Retinal pigment epithelial cell (primary cell): ENCODE data around the gene CXCR6.

Experiments
- DNase-seq: peaks from one replicate; pipeline ENCODE4 v3.0.0-alpha.2; 2010; ENCODE audit warnings: low read depth
- H3K4me3 ChIP-seq: 2 replicates; pipeline ENCODE4 v1.5.1; 2011; ENCODE audit warnings: mild to moderate bottlenecking, low read length, control low read depth, moderate library complexity
- TF ChIP-seq, protein P1 (sequence below): conservative IDR thresholded peaks from 2 replicates; pipeline ENCODE4 v1.5.1; 2011; ENCODE audit warnings: low read depth, low read length, control low read depth, inconsistent platforms

CXCR6 gene

DNA sequence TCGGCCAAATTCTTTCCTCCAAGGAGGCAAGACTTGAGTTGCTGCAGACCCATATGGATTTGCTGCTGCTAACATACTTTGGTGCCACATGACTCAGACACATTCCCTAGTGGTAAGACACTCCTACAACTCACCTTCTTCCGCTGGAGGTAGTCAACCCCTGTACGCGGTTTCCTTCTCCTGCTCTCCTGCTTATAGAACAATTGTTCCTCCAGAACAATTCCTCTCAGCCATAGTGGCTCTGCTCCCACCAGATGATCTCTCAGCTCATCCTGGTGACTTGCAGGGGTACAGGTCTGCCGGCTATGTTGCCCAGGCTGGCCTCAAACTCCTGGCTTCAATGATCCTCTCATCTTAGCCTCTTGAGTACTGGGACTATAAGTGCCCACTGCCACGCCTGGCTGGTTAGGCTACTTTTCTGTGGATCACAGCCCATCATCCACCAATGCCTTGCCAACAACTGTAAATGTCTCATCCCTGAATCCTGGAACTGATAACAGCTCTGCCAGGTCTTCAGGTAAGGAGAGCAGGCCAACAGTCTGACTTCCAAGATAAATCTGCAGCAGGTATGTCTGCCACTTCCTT is 2.4 kb upstream of the CXCR6 start:
- TF ChIP-seq, protein P1, sequence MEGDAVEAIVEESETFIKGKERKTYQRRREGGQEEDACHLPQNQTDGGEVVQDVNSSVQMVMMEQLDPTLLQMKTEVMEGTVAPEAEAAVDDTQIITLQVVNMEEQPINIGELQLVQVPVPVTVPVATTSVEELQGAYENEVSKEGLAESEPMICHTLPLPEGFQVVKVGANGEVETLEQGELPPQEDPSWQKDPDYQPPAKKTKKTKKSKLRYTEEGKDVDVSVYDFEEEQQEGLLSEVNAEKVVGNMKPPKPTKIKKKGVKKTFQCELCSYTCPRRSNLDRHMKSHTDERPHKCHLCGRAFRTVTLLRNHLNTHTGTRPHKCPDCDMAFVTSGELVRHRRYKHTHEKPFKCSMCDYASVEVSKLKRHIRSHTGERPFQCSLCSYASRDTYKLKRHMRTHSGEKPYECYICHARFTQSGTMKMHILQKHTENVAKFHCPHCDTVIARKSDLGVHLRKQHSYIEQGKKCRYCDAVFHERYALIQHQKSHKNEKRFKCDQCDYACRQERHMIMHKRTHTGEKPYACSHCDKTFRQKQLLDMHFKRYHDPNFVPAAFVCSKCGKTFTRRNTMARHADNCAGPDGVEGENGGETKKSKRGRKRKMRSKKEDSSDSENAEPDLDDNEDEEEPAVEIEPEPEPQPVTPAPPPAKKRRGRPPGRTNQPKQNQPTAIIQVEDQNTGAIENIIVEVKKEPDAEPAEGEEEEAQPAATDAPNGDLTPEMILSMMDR: no peak
- H3K4me3 ChIP-seq: no peak overlapping the region
- DNase-seq: no peak

DNA sequence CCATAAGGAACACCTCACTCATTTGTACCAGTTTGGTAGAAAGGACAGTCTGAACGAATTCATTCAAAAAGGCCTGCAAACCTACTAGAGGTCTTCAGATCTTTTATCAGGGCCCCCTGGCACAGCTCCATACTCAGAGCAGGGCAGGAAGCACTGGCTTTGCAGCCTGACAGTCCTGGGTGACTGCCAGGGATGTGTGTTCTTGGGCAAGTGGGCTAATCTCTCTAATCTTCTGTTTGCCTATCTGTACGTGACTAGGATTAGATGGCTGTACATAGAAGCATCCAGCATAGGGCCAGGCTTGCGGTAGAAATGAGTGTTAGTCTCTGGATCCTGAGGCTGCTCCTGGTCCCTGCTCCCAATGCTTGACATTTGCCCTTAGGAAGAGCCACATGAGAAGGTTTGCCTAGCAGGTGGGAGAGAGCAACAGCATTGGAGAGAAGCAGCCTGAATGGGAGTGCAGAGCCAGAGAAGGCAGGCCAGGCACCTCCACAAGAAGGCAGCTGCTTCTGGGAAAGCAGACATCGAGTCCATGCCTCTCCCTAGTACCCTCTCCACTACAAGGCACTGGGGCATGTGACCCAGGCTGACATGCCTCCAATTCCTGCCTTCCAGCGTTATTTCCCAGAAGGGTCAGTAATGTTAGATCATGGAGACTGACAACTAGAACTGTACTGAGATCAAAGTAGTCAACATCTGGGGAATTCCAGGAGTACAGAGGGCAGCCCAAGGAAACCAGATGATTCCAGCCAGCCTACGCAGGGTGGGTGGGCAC is 1.0 kb upstream of the CXCR6 start:
- H3K4me3 ChIP-seq: no peak overlapping the region
- DNase-seq: peak; percentile 78
- TF ChIP-seq, protein P1: no peak

DNA sequence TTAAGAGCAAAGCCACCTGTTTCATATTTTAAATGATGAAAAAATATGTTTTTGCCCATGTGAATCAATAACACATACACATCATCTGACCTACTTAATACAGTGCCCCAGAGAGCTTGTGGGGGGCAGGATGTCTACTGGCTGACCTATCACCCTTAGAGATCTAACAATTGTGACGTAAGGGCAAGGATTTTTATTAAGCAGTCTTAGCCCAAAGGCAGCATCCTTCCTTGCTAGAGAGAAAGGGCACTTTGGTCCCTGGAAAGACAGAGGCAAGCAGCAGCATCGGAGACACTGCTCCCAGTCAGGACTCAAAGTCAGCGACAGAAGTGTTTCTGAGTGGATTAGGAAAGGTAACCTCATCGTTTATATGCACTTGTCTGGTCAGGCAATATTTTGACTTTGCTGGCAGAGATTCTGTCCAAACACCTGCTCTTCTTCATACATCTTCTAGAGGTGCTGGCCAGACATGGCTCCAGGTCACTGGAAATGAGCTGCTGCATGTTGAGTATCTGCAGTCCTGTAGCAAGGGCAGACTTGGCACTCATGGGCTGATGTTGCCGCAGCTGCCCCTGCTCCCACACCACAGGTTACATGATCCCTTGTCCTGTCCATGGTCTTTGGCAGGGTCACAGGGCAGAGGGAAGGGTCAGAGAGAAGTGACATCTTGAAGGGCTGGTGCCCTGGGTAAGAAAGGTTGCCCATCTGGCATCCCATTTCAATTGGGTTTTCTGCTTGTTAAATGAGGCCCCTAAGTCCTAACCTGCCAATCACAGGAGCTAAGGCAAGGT is 1.8 kb downstream of the CXCR6 start:
- no peak overlapping the region for H3K4me3 ChIP-seq
- no peak for DNase-seq
- TF ChIP-seq, protein P1: no peak

DNA sequence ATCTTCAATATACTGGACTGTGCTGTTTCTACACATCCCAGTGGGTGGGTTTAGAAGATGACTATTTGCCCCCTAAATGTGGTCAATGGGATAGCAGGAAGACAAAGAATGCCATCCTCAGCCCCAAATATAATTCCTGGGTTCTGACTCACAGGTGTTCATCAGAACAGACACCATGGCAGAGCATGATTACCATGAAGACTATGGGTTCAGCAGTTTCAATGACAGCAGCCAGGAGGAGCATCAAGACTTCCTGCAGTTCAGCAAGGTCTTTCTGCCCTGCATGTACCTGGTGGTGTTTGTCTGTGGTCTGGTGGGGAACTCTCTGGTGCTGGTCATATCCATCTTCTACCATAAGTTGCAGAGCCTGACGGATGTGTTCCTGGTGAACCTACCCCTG is 3.0 kb downstream of the CXCR6 start:
- TF ChIP-seq, protein P1: no peak
- H3K4me3 ChIP-seq: no peak overlapping the region
- DNase-seq: no peak

DNA sequence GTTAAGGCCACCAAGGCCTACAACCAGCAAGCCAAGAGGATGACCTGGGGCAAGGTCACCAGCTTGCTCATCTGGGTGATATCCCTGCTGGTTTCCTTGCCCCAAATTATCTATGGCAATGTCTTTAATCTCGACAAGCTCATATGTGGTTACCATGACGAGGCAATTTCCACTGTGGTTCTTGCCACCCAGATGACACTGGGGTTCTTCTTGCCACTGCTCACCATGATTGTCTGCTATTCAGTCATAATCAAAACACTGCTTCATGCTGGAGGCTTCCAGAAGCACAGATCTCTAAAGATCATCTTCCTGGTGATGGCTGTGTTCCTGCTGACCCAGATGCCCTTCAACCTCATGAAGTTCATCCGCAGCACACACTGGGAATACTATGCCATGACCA is 3.6 kb downstream of the CXCR6 start:
- TF ChIP-seq, protein P1: no peak
- H3K4me3 ChIP-seq: no peak overlapping the region
- no peak for DNase-seq

DNA sequence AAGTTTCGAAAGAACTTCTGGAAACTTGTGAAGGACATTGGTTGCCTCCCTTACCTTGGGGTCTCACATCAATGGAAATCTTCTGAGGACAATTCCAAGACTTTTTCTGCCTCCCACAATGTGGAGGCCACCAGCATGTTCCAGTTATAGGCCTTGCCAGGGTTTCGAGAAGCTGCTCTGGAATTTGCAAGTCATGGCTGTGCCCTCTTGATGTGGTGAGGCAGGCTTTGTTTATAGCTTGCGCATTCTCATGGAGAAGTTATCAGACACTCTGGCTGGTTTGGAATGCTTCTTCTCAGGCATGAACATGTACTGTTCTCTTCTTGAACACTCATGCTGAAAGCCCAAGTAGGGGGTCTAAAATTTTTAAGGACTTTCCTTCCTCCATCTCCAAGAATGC is 4.1 kb downstream of the CXCR6 start:
- H3K4me3 ChIP-seq: no peak overlapping the region
- TF ChIP-seq, protein P1: no peak
- DNase-seq: no peak
